Tibial nerve (tissue), 4 donors: Measurements from ENCODE around the gene LIMK1. TPM values are rescaled to one million over a fixed set of nuclear protein-coding genes. Genes with fewer than 3 reads are reported as not detected.

ENCODE experiments used
- DNase-seq, 2 donors: peaks; one replicate each; pipeline ENCODE4 v3.0.0-alpha.2; 2019; ENCODE audit warnings: low spot score in 2 of 2
- H3K27ac ChIP-seq, 4 donors: fragments of 200-600 bp; sonication (generic) in 3 of 4; one replicate each; pipeline ENCODE4 v1.5.1; 2017 to 2019; ENCODE audit warnings: mild to moderate bottlenecking in 1 of 4
- H3K27me3 ChIP-seq, 2 donors: fragments of 200-600 bp; sonication (generic) in 1 of 2; one replicate each; pipeline versions ENCODE4 v1.5.1 to v1.6.0; 2017 to 2019
- H3K36me3 ChIP-seq, 3 donors: fragments of 200-600 bp; sonication (generic); one replicate each; pipeline ENCODE4 v1.5.1; 2018 to 2019
- H3K4me1 ChIP-seq, 4 donors: fragments of 200-600 bp; sonication (generic) in 3 of 4; one replicate each; pipeline ENCODE4 v1.5.1; 2017 to 2019
- H3K4me3 ChIP-seq, 4 donors: fragments of 200-600 bp; sonication (generic) in 3 of 4; one replicate each; pipeline ENCODE4 v1.5.1; 2017 to 2019; ENCODE audit warnings: mild to moderate bottlenecking in 1 of 4, moderate library complexity in 1 of 4
- H3K9me3 ChIP-seq, 4 donors: fragments of 200-600 bp; sonication (generic) in 3 of 4; one replicate each; pipeline ENCODE4 v1.5.1; 2017 to 2019
- EP300 ChIP-seq, 2 donors: sonication (generic); formaldehyde crosslinking; IDR thresholded peaks; one replicate each; pipeline ENCODE4 v1.6.1; 2017; ENCODE audit warnings: antibody characterized with exemption in 2 of 2, mild to moderate bottlenecking in 1 of 2
- POLR2A ChIP-seq, 2 donors: fragments of 450-650 bp; IDR thresholded peaks; one replicate each; pipeline ENCODE4 v1.6.1; 2017; ENCODE audit warnings: antibody characterized with exemption in 2 of 2, mild to moderate bottlenecking in 2 of 2, moderate library complexity in 2 of 2
- WGBS, 2 donors: methylation state at CpG; one replicate each; pipeline ENCODE4 v1.1.5; 2018; 5-methylcytosine and 5-hydroxymethylcytosine counted together
- total RNA-seq, 4 donors: library from RNA; depleted of rRNA; stranded (reverse); fragments of >200 nt; gene quantifications; one replicate each; pipeline ENCODE4 v1.1.0, GENCODE V29; 2016
- TF ChIP-seq, protein P1 (sequence below), 5 experiments: fragments of 200-600 bp in 3 of 5; fragments of 450-650 bp in 2 of 5; sonication (generic) in 3 of 5; IDR thresholded peaks; one replicate each; pipeline ENCODE4 v1.5.1; 2016 to 2019; ENCODE audit warnings: antibody characterized with exemption in 5 of 5, mild to moderate bottlenecking in 3 of 5, moderate library complexity in 2 of 5

LIMK1 gene
- total RNA-seq, 4 donors from 2014 or later: 14.4 to 30.3 (median 17.0) TPM

DNA sequence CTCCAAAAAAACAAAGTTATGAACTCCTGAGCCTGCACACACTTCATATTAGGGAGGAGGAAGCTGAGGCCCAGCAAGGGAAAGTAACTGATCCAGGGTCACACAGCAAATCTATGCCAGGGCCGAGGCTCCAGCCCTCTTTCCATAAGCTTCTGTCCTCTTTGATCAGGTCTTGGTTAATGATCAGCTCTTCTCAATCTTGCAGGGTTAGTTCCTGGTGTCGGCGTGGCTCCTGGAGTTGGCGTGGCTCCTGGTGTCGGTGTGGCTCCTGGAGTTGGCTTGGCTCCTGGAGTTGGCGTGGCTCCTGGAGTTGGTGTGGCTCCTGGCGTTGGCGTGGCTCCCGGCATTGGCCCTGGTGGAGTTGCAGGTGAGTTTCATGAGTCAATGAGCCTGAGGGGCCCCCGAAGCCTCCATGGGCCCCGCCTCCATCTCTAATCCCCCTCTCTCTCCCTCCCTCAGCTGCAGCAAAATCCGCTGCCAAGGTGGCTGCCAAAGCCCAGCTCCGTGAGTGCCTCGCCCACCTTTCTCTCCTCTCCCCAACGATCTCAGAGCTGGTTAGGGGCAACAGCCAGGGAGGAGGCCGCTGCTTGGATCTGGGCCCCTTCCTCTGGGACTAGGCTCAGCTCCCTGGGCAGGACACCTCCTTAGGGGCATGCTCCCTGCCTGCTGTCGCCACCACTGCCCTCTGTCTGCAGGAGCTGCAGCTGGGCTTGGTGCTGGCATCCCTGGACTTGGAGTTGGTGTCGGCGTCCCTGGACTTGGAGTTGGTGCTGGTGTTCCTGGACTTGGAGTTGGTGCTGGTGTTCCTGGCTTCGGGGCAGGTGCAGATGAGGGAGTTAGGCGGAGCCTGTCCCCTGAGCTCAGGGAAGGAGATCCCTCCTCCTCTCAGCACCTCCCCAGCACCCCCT, 23.7 kb upstream of the LIMK1 start:
- 75 to 80% methylated on average over 17 to 18 of the region's 21 CpGs for WGBS, 2 donors
- Histone ChIP-seq H3K4me3 (no peak overlapping the region), H3K27me3 (no peaks in the 10 kb centered on the region), H3K27ac (peak overlapping the region in 2 of 4 donors; percentile 95 to 98), H3K9me3 (no peaks in the 10 kb centered on the region), H3K36me3 (peaks cover 0 to 78% (median 0%) of the 10 kb centered on the region in 3 donors), H3K4me1 (peaks cover 0 to 29% (median 4%) of the 10 kb centered on the region in 4 donors)
- no peak for TF ChIP-seq EP300 (IDR thresholded peaks at IDR 0.05)
- TF ChIP-seq, protein P1, sequence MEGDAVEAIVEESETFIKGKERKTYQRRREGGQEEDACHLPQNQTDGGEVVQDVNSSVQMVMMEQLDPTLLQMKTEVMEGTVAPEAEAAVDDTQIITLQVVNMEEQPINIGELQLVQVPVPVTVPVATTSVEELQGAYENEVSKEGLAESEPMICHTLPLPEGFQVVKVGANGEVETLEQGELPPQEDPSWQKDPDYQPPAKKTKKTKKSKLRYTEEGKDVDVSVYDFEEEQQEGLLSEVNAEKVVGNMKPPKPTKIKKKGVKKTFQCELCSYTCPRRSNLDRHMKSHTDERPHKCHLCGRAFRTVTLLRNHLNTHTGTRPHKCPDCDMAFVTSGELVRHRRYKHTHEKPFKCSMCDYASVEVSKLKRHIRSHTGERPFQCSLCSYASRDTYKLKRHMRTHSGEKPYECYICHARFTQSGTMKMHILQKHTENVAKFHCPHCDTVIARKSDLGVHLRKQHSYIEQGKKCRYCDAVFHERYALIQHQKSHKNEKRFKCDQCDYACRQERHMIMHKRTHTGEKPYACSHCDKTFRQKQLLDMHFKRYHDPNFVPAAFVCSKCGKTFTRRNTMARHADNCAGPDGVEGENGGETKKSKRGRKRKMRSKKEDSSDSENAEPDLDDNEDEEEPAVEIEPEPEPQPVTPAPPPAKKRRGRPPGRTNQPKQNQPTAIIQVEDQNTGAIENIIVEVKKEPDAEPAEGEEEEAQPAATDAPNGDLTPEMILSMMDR (IDR thresholded peaks at IDR 0.05): peak in 1 of 5 experiments; percentile 7
- DNase-seq: no peak

DNA sequence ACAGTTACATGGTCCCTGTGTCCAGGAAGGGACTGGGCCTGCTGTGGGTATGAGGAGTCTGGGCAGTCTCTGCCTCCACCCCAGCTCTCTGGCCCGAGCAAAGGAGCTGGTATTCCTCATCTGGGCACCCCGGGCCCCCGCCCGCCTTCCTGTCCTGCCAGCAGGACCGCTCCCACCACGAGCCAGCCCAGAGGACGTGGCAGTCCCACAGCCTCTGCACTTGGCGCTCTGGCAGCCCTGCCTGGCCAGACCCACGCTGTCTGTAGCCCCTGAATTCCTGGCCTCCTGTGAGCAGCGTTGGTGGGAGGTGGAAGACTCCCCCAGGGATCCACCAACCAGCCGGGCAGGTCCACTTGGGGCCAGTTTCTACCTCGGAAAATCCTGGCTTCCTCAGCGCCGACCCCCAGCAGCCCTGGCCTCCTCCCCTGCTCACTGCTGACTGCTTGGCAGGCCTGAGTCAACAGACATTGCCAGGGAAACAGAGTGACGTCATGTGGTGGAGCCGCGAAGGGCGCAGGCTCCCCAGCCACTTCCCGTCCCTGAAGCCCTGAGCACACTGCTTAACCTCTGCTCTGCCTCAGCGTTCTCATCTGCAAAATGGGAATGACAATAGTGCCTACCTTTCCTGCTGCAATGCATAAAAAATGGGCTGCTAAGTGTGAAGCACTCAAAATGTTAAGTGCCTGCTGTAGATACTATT, 21.6 kb upstream of the LIMK1 start:
- DNase-seq: peak; percentile 58 to 71
- H3K4me1 ChIP-seq: peaks cover 0 to 29% (median 4%) of the 10 kb centered on the region in 4 donors
- H3K4me3 ChIP-seq: peak overlapping the region in 2 of 4 donors; percentile 32 to 43
- TF ChIP-seq EP300 (IDR thresholded peaks at IDR 0.05) (peak in 1 of 2 donors; percentile 89), POLR2A (IDR thresholded peaks at IDR 0.05) (peak; percentile 45 to 61)
- TF ChIP-seq, protein P1 (IDR thresholded peaks at IDR 0.05): no peak
- 4 to 8% methylated on average over 12 to 13 of the region's 20 CpGs for WGBS, 2 donors
- peak overlapping the region; percentile 80 to 98 (median 88) for H3K27ac ChIP-seq
- no peaks in the 10 kb centered on the region for H3K9me3 ChIP-seq
- H3K36me3 ChIP-seq: peaks cover 0 to 77% (median 0%) of the 10 kb centered on the region in 3 donors
- H3K27me3 ChIP-seq: no peaks in the 10 kb centered on the region

DNA sequence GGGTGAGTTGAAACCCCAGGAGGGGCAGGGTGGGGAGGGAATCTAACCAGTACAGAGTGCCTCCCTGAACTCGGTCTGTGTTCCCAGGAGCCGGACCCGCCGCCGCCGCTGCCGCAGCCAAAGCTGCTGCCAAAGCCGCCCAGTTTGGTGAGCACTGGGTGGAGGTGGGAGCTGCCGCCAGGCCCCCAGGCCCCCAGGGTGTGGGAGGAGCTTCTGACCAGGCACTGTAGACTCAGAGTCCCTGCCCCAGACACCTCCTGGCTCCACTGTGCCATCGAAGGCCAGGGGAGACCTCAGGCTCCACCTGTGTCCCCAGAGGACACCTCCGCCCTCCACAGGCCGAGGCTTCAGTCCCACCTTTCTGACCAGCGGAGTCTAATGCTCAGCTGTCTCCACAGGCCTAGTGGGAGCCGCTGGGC, 20.4 kb upstream of the LIMK1 start:
- Histone ChIP-seq H3K4me1 (peaks cover 0 to 33% (median 4%) of the 10 kb centered on the region in 4 donors), H3K27ac (peak overlapping the region in 2 of 4 donors; percentile 95 to 98), H3K9me3 (no peaks in the 10 kb centered on the region), H3K36me3 (peaks cover 0 to 66% (median 0%) of the 10 kb centered on the region in 3 donors), H3K4me3 (no peak overlapping the region), H3K27me3 (no peaks in the 10 kb centered on the region)
- TF ChIP-seq, protein P1 (IDR thresholded peaks at IDR 0.05): no peak
- TF ChIP-seq EP300 (IDR thresholded peaks at IDR 0.05) (no peak), POLR2A (IDR thresholded peaks at IDR 0.05) (no peak)
- DNase-seq: no peak
- 79 to 91% methylated on average over 6 to 14 of the region's 14 CpGs for WGBS, 2 donors

DNA sequence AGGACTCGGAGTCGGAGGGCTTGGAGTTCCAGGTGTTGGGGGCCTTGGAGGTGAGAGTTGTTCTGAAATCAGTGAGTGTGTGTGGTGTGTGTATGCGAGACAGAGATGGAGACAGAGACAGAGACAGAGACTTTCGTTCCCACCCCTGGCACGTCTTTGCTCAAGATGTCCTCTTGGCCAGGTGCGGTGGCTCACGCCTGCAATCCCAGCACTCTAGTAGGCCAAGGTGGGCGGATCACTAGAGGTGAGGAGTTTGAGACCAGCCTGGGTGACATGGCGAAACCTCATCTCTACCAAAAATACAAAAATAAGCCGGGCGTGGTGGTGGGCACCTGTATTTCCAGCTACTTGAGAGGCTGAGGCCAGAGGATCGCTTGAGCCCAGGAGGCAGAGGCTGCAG, 20.0 kb upstream of the LIMK1 start:
- TF ChIP-seq, protein P1 (IDR thresholded peaks at IDR 0.05): no peak
- TF ChIP-seq EP300 (IDR thresholded peaks at IDR 0.05) (no peak), POLR2A (IDR thresholded peaks at IDR 0.05) (no peak)
- DNase-seq: no peak
- no peaks in the 10 kb centered on the region for H3K9me3 ChIP-seq
- H3K4me3 ChIP-seq: no peak overlapping the region
- 89 to 96% methylated on average over 12 of the region's 12 CpGs for WGBS, 2 donors
- peaks cover 0 to 33% (median 4%) of the 10 kb centered on the region in 4 donors for H3K4me1 ChIP-seq
- peak overlapping the region in 1 of 4 donors; percentile 95 for H3K27ac ChIP-seq
- H3K36me3 ChIP-seq: peaks cover 0 to 62% (median 0%) of the 10 kb centered on the region in 3 donors
- H3K27me3 ChIP-seq: no peaks in the 10 kb centered on the region
